Renal cortex interstitium (tissue), 11 donors: Measurements from ENCODE around the gene MCCC2. TPM values are rescaled to one million over a fixed set of nuclear protein-coding genes. Genes with fewer than 3 reads are reported as not detected.
"Not testable (repeated sequence)": the region's sequence is repeated elsewhere in the genome, so short reads cannot be mapped to it uniquely, and the experiment has no call there.

Experiments used
- DNase-seq, 11 donors: peaks; one replicate each; pipeline ENCODE4 v3.0.0-alpha.2; 2013; ENCODE audit warnings: low read depth in 9 of 11, low spot score in 4 of 11; ENCODE audit errors: extremely low read depth in 1 of 11
- polyA plus RNA-seq, 3 donors: library from polyadenylated mRNA; unstranded; fragments of 120-200 nt; gene quantifications; one replicate each; pipeline ENCODE4 v1.2.1, GENCODE V29; 2013; ENCODE audit not compliant: insufficient read length in 3 of 3

The MCCC2 gene
- polyA plus RNA-seq, 3 donors = 57.6 to 71.9 (median 63.9) TPM

GRCh38 chr5:71640408-71640807 is 53.3 kb downstream of the MCCC2 start:
- no peak for DNase-seq

DNA sequence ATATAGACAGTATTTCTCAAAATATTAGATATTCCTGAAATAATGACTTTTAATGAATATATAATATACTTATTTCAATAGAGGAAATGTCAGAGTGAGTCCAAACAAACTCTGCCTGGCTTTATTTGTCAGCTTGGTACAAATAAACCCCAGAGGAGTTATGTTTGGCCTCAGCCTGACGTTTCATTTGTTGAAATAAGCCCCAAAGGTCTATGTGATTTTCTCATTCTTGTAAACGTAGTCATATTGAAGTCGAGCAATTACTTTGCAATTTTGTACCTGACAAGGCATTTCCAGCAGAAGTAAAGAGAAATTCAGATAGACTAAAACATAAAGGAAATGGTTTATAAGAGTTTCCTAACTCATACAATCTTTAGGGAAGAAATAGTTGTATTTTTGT is 57.9 kb downstream of the MCCC2 start:
- DNase-seq = no peak

DNA sequence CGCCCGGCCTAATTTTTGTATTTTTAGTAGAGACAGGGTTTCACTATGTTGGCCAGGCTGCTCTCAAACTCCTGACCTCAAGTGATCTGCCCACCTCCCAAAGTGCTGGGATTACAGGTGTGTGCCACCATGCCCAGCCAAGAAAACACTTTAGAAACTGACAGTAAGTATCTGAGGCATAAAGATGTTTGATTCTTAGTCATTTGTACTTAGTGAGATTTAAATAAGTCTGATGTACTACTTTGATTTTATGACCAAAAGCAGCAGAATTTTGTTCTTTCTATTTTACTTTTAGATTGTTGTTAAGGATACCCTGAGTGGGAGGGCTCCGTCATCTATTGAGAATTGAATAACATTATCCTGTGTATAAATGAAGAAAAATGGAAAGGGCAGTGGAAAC is 63.8 kb downstream of the MCCC2 start:
- DNase-seq = not testable (repeated sequence)

GRCh38 chr5:71651579-71651978 is 64.4 kb downstream of the MCCC2 start:
- no peak for DNase-seq

DNA sequence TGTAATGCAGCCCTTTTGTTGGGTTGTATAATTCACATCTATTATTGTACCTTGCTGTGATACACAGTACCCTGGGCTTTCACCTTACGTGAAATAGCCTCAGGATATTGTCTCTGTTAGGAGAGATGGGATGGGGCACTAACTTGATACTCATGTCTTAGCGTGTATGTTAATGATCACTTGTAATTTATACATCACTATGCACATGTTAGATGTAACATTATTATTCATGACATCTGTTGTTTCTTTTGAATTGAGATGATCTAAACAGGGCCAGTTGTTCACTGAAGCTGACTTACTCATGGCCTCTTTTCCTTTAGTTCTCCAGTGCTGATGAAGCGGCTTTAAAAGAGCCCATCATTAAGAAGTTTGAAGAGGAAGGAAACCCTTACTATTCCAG is 65.2 kb downstream of the MCCC2 start:
- DNase-seq = no peak

GRCh38 chr5:71652803-71653543 is 65.8 kb downstream of the MCCC2 start:
- peak in 10 of 11 donors; percentile 17 to 75 (median 52) for DNase-seq

- no peak for DNase-seq
These were observed 71.9 kb downstream of the MCCC2 start for GRCh38 chr5:71658916-71659662.

DNA sequence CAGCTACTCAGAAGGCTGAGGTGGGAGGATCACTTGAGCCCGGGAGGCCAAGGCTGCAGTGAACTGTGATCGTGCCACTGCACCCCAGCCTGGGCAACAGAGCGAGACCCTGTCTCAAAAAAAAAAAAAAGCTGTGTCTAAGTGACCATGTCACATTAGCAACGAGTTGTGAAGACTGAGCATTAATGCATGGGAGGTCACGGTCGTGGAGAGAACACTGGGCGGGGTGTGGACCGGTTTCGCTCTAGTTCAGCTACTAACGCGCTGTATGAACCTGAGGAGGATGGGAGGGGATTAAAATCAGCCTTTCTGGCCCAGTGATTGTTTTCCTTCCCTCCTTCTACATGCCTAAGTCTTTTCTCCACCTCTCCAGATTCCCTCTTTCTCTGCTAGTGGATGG is 75.2 kb downstream of the MCCC2 start:
- DNase-seq = peak in 3 of 11 donors; percentile 17 to 43 (median 38)

- no peak for DNase-seq
These were observed 76.2 kb downstream of the MCCC2 start for GRCh38 chr5:71663191-71663969.

DNA sequence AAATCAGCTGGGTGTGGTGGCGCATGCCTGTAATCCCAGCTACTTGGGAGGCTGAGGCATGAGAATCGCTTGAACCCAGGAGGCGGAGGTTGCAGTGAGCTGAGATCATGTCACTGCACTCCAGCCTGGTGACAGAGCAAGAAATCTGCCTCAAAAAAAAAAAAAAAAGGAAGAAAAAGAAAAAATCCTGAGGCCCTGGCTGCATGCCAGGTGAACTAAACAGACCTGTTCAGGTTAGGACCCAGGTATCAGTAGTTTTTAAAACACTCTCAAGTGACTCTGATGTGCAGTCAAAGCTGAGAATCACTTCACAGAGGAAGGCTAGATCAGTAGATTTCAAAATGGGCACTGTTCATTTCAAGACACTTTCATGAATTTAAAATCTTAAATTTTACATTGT is 77.5 kb downstream of the MCCC2 start:
- DNase-seq = not testable (repeated sequence)

DNA sequence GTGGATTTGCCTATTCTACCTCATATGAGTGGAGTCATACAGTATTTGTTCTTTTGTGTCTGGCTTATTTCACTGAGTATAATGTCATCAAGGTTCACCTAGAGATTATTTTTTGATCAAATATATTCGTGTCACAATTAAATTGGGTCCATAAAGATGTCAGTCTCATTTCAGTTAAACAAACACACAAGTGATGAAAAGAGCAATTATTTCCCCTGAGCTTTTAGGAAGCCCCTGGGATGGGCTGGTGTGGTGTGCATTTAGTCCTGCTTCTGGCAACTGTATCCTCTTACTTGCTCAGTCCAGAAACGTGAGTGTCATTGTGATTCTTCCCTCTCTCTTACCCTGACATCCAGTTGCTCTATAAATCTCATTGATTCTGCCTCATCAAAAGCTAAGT is 79.2 kb downstream of the MCCC2 start:
- no peak for DNase-seq

GRCh38 chr5:71677977-71678376 is 90.8 kb downstream of the MCCC2 start:
- DNase-seq = no peak

- DNase-seq = no peak
These were observed 92.6 kb downstream of the MCCC2 start for GRCh38 chr5:71679714-71680113.

- no peak for DNase-seq
These were observed 93.4 kb downstream of the MCCC2 start for GRCh38 chr5:71680510-71680909.

DNA sequence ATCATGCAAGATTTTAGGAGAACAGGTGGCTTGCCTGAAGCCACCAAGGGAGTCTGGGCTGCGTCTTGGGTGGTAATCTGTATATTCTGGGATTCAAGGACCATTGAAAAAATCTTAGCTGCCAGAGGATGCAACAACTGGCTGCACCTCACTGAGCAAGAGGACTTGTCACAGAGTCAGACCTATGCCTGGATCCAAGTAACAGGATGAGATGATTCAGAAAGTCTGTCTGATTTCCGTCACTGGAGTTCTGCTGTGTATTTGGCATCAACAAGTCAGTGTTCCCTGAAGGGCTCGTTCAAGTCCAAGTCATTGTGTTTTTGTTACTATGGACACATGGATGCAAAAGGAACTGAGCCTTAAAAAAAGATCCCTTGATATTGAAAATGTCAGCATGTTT is 94.2 kb downstream of the MCCC2 start:
- DNase-seq = no peak

GRCh38 chr5:71684309-71684708 is 97.2 kb downstream of the MCCC2 start:
- DNase-seq = no peak

- peak in 1 of 11 donors; percentile 7 for DNase-seq
These were observed 106.8 kb downstream of the MCCC2 start for GRCh38 chr5:71693828-71694427.

DNA sequence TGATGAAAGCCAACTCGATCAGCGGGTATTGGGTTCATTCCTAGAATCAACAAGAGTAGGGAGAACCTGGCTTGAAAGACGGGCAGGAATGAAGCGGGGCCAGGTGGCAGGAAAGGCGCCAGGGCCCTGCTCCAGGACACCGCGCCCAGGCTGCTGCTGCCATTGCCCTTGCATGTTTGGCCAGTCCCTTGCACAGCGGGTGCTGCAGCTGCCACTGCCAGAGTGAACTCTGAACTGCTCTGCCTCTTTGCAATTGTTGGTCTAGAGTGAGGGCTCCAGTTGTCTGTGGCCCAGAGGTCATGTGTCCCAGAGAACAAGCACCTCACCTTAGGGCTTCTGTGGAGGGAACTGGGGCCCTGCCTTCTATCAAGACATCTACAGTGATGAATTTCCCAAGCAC is 107.9 kb downstream of the MCCC2 start:
- DNase-seq = no peak

- DNase-seq = no peak
These were observed 108.5 kb downstream of the MCCC2 start for GRCh38 chr5:71695595-71695994.
